SKM-1 (cell line): ENCODE results near the gene GIPC2.
"Not testable (repeated sequence)": the region's sequence is repeated elsewhere in the genome, so short reads cannot be mapped to it uniquely, and the experiment has no call there.

Experiments used
- DNase-seq: peaks from one replicate; lab custom pipeline; 2025; ENCODE audit not compliant: unreplicated experiment; lab: John Stamatoyannopoulos, UW

Gene GIPC2

DNA sequence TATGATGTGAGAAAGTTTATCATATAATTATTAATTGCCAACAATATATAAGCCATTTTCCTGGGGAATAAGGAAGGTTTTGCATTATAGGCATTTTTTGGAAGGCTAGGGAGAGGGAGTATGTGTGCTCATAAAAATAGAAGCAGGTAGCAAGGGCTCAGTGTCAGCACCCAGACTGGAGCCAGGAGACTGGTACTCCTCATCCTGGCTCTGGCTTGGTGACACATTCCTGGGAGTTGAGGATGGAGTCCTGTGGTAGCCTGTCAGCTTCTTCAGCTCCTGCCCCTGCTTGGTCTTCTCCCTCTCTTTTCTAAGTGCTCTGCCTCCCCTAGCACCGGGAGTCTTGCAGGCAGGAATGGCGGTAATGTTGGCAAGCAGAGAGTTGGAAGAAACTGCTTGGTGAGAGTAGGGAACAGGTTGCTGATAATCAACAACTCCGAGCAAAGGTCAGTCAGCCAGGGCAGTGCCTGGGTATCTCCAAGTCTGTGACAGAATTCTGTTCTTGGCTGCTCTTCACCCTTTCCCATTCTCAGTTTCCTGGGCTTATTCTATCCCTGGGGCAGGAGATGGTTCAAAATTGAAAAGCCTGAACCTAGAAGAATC, 23.0 kb downstream of the GIPC2 start:
- DNase-seq = no peak

DNA sequence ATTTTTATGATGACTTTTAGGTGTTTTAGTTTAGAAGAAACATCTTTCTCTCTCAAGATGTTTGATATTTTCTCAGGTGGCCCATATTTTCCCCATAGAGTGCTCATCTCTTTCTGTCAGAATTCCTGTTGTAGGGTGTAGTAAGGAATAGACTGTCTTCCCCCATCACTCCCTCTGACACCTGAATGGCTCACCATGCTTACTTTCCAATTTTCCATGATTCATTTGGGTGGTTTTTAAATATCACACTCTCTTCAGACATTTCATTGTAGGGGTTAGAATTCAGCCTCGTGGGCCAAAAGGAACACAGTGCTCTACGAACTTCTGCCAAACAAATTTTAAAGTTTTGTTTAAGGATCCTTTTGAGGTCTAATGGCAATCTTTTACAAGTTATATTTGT, 24.0 kb downstream of the GIPC2 start:
- DNase-seq = no peak

DNA sequence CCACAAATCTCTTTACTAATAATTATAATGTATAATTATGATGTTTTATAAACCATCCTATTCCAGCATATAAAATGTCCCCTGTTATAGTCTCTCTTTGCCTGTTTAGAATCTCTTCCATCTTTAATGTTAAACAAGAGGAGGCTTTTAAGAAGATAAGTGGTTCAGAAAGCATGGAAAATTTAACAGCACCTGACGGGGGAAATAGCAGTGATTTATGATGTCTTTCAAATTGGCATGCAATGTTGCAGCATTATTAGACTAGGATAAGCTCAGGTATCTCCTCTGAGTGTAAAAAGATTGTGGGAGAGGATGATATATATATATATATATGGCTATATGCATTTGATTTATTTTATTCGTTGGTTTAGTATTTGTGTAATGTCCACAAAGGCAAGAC, 24.4 kb downstream of the GIPC2 start:
- DNase-seq = no peak

DNA sequence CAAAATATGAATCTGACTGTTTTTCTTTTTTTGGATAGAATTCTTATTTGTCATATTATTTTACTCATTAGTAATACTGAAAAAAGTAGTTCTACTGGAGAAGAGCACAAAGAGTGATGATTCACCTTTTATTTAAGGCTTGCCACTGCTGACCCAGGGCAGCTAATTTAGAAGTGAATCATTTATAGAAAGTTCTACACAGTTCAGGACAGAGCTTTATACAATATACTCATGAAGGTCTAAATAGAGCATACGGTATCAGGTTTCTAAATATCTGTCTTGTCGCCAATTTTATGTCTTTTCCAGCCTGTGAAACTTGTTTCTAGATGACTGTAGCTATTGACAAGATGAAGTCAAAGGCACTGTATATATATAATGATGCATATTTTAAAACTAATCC, 25.0 kb downstream of the GIPC2 start:
- DNase-seq = no peak

DNA sequence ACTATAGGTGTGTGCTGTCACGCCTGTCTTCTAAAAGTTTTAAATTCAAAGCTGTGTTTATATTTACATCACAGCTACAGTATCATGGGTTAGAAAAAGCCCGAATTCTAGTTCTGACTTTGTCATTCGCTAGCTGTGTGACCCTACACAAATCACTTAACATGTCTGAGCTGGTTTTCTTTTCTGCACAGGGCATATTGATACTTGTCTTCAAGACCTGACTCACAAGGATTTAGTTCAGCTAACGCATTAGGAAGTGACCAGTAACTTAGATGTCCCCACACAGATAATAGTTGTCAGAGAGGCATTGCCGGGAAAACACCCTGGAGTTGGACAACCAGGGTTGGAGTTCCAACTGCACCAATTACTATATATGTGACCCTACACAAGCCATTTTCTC, 25.9 kb downstream of the GIPC2 start:
- DNase-seq = no peak

DNA sequence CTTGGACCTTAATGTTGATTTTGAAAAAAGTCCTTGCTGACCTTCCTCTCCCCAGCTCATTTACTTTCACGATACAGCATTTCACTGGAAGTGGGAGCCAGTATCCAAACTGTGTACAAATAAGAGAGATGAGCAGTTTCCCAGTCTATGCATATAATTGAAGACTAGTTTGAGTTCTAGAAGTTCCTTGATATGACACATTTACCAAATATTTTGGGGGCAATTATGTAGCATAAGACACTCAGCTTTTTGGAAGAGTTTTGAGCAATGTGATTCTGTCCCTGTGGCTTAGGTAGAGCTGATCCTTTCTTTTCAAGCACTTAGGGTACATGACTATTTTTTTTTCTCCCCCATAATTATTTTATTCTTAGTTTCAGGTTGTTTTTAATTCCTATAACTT, 26.4 kb downstream of the GIPC2 start:
- no peak for DNase-seq

DNA sequence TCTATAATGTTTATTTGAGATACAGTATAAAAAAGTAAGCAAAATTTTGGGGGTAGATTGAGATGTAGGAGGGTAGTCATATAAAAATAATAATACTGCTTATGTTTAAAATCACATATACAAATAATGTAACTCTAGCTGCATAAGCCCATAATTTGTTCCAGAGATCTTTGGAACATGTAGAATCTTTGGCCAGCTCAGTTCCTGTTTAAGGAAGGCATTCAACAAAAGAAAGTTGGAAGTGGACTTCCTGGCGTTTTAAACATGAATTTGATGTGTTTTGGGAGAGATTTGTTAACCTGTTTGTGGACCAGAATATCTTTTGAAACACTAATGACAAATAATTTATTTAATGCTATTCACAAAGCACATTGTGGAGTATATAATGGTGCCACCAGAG, 27.7 kb downstream of the GIPC2 start:
- DNase-seq = no peak

DNA sequence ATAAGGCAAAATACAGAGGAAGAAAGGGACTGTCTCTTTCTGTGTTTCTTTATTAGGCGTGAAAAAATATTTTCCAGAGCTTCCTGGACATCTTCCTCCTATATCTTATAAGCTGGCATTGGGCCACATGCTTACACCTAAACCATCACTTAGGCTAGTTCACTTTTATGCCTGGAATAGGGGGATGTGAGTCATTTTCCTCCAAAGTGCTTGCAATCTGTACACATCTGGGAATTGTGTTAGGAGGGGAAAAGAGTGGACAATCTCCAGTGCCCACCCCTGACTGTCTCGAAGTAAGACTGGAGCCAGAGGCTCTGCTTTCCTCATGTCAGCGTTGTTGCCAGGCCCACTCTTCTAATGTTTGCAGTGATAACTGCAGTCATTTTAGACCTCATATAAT, 29.9 kb downstream of the GIPC2 start:
- DNase-seq = no peak

DNA sequence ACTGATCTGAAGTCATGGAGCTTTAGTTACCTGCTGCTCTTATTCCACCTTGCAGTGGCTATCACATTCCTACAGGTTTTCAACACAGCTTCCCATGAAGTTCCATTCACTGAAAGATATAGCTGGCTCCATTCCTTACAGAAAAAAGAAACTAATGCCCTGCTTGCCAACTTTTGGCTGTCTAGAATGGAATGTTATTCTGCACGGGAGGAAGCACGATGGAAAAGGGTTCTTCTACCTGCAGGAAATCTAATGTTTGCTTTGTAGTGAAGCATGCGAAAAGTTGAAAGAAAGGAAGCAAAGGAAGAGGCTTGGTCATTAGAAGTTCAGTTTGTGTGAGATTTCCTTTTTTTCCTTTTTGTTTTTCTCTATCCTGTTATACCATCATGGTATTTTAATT, 32.6 kb downstream of the GIPC2 start:
- no peak for DNase-seq

DNA sequence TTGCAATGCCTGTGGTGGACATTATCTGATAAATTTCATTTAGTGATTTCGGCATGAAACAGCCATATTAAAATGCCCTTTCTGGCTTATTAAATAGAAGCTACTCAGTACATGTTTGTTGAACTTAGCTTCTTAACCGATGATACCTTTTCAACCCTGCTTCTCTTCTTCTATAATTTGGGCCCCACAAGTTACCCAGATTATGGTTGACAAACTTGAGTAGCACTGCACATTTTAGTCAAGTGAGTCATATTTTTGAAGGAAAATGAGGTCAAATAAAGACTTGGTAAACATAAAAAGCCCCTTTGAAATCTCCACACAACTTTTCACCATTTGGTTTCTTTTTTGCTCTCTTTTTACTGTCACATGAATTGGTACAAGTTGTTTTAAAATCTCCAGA, 33.8 kb downstream of the GIPC2 start:
- DNase-seq = no peak

DNA sequence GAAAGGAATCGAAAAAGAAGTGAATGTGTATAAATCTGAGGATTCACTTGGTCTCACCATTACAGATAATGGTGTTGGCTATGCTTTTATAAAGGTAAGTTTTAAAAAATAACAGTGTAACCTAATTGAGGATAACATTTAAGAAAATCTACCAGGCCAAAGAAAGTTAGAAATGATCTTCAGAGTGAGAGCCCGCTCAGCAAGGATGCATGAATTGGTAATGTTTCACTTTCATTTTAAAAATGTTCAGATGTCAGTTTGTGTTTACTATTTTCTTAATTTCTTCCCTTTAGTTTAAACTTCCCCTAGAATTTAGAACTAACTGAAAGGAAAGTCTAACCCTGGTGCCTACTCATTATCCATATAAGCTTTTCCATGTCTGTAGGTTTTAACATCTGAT, 35.0 kb downstream of the GIPC2 start:
- no peak for DNase-seq

DNA sequence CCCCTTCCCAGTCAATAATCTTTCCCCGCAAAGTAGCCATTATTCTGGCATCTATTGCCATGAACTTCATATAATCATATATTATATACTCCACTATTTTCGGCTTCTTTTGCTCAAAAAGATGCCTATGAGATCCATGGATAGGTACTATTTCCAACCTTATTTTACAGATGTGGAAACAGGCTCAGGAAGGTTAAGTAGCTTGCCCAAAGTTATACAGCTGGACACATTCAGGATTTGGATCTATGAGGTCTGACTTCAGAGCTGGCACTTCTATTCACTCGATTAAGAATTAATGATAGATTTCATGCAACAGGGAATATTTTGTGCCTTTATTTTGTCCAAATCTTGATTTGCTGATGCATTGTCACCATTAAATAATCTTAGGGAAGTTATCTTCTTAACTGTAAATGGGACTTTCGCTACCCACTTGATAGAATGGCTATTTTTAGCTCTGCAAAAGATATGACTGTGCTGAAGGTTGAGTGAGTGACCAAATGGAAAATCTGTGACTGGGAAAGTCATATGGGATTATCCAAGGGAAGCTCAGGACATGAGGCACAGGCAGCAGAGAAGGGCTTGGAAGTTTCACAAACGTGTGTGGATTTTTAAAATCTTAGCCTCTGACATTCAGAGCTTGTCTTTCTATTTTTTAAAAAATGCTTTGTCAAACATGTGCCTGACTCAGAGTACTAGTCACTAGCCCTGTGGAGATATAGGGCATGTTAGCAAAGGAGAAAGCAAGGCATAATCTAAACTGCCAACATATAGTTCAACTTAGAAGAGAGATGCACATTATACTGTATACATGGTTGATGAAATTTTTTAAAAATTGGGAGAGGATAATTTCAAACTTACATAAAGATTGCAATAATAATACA, 36.5 kb downstream of the GIPC2 start:
- no peak for DNase-seq

DNA sequence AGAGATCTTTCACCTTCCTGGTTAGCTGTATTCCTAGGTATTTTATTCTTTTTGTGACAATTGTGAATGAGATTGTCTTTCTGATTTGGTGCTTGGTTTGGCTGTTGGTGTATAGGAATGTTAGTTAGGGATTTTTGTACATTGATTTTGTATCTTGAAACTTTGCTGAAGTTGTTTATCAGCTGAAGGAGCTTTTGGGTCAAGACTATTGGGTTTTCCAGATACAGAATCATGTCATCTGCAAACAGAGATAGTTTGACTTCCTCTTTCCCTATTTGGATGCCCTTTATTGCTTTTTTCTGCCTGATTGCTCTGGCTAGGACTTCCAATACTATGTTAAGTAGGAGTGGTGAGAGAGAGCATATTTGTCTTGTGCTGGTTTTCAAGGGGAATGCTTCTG, 38.9 kb downstream of the GIPC2 start:
- not testable (repeated sequence) for DNase-seq

DNA sequence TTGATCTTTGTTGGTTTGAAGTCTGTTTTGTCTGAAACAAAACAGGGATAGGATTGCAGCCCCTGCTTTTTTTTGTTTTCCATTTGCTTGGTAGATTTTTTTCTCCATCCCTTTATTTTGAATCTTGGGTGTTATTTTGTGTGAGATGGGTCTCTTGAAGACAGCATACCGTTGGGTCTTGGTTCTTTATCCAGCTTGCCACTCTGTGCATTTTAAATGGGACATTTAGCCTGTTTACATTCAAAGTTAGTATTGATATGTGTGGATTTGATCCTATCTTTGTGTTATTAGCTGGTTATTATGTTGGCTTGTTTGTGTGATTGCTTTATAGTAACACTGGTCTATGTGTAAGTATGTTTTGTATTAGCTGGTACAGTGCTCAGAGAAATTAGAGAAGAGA, 40.9 kb downstream of the GIPC2 start:
- no peak for DNase-seq

DNA sequence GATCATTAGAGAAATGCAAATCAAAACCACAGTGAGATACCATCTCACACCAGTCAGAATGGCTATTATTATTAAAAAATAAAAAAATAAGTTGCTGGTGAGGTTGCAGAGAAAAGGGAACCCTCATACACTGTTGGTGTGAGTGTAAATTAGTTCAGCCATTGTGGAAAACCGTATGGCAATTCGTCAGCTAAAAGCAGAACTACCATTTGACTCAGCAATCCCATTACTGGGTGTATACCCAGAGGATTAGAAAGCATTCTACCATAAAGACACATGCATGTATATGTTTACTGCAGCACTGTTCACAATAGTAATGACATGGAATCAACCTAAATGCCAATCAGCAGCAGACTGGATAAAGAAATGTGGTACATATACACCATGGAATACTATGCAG, 42.2 kb downstream of the GIPC2 start:
- no peak for DNase-seq

DNA sequence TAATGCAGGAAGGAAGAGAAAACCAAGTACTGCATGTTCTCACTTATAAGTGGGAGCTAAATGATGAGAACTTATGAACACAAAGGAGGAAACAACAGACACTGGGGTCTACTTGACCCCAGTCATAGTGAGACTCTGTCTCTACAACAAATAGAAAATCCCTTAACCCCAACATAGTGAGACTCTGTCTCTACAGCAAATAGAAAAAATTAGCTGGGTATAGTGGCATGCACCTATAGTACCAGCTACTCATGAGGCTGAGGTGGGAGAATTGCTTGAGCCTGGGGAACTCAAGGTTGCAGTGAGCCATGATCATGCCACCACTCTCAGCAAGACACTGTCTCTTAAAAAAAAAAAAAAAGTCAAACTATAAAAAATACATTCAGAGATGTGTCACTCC, 42.7 kb downstream of the GIPC2 start:
- DNase-seq = no peak

DNA sequence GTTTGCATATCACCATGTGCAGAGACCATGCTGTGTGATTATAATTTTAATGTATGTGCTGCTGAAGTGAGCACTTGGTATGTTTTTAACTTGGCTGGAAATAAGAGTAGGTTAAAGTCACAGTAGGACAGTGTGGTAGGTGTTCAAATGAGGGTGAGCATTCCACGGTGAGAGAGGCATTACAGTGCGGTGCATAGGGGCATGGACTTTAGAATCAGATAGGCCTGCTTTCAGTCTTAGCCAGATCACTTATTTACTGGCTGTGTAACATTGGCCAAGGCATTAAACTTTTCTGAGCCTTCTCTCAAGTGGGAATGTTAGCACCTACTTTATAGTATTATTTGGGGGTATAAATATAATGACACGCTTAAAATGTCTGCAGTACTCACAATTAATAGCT, 43.2 kb downstream of the GIPC2 start:
- no peak for DNase-seq

DNA sequence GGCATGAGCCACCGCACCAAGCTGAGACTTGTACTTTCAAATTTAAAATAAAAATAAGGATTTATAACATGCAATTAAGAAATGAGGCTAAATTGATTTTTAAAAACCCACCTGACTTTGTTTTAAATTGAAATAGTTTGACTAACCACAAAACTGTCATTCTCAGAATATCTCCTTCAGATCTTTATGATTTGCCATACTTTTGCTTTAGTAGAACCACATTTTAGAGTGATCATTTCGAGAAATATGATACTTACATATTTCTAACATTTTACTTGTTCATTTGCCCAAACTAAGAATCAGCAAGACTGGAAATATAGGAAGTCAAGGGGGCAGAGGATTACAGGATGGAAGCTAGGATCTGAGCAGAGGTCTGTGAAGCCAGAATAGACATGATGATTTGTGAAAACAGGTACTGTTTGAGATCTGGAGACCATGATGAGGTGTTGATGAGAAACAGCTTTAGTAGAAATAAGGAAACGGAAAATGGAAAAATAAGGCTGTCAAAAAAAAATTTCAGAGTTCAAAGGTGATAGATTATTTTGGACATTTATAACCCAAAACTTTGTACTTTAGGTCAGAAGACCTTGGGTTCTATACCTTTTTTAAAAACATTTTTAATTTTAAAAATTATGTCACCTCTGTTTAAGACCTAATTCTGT, 44.8 kb downstream of the GIPC2 start:
- DNase-seq = no peak

DNA sequence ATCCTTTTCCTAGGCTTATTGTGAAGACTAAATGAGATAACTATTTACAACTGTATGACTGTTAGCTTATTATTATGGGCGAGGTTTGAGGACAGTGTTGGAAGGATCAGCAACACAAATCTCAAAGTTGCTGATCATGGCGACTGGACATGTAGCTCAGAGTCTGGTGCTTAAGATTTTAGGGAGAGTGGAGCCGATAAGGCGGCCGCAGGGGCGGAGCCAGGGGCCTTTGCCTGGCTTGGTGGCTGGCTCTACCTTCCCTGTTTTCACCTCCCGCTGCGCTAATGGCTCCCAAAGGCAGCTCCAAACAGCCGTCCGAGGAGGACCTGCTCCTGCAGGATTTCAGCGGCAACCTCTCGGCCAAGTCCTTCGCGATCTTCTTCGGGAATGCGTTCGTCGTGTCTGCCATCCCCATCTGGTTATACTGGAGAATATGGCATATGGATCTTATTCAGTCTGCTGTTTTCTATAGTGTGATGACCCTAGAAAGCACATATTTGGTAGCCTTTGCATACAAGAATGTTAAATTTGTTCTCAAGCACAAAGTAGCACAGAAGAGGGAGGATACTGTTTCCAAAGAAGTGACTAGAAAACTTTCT, 45.5 kb downstream of the GIPC2 start:
- DNase-seq = no peak

DNA sequence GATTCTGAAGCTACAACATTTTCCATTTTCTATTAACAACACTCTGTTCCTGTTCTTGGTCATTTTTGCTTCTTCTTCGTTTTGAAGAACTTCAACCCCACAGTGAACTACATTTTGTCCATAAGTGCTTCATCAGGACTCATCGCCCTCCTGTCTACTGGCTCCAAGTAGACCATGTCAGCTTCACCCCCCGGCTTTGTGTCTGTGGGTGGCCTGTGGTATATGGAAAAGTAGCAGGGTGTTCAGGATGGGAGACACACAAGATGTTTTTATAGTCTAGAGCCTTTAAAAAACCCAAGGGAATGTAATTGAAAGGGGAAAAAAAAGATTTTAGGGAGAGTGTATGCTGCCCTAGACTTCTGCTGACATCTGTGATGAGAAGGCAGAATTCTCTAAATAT, 46.1 kb downstream of the GIPC2 start:
- DNase-seq = no peak

DNA sequence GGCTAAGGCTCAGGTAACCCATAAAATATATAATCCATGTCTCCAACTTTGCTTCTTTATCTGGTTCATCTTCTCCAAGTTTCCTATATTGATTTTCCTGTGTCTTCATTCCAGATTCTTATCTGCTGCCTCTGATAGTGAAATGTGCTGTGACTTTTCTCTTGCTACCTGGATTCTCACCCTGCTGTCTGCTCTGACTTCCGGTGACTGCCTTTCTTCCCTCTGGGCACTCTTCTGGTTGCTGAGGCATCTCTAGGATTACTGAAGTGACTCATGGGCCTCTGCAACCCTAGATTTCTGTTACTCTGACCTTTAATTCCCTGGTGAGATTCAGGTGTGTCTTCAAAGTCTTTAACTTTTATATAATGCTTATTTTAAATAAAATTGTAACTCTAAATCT, 46.9 kb downstream of the GIPC2 start:
- DNase-seq = no peak

DNA sequence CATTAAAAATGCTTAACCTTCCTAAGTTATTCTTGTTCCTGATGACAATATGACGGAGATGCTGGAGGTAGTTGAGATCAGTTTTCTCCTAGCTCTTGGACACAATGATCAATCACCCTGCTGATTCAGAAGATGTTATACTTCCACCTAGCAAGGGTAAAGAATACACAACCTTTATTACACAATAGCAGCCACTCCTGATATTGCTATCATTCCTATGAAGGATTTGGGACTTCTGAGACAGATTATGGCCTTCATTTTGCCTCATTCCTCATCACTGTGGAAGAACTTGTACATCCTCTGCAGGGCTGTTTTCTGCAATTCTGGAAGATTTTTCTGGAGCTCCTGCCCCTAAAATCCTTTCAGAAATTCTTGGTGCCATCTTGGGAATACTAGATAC, 47.8 kb downstream of the GIPC2 start:
- DNase-seq = no peak
